Fibroblast of skin of left quadriceps (primary cell): ENCODE measurements around the gene SMPX.

Source experiments
- DNase-seq, 2 experiments: peaks; one replicate each; pipeline ENCODE4 v3.0.0-alpha.2; 2013; ENCODE audit warnings: low read depth in 2 of 2

The SMPX gene

DNA sequence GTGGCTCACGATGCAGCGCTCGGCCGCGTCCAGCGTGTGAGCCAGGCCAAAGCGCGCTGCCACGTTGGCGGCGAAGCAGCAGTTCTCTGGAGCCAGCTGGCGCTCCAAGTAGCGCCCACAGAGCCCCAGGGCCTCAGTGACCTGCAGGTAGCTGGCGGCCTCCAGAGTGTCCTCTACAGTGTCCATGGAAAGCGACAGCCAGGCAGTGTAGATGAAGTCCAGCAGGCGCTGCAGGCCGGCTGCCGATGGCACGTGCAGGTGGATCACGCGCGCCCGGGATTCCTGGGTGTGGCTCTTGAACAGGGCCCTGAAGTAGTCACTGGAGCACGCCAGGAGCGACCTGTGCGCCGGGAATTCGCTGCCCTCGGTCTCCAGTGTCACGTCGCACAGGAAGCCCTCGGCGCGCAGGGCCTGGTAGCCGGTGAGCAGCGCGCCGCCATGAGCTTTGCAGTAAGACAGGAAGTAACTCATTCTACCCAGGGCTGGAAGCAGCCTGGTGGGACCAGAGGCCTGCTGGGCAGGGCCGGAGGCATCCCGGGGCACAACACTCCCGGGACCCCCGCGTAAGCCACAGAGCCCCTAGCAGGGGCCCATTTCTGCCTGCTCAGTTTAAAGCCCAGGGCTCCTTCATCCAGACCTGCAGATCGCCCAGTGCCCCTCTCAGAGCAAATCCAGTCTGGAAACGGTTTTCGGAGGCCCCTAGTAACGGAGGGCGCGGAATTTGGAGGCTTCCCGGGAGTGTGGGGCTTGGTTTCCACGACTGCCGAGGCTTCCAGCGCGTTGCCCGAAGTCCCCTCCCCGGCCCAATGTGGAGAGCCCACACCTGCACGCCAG lies 100.4 kb downstream of the SMPX start:
- DNase-seq, result no peak

DNA sequence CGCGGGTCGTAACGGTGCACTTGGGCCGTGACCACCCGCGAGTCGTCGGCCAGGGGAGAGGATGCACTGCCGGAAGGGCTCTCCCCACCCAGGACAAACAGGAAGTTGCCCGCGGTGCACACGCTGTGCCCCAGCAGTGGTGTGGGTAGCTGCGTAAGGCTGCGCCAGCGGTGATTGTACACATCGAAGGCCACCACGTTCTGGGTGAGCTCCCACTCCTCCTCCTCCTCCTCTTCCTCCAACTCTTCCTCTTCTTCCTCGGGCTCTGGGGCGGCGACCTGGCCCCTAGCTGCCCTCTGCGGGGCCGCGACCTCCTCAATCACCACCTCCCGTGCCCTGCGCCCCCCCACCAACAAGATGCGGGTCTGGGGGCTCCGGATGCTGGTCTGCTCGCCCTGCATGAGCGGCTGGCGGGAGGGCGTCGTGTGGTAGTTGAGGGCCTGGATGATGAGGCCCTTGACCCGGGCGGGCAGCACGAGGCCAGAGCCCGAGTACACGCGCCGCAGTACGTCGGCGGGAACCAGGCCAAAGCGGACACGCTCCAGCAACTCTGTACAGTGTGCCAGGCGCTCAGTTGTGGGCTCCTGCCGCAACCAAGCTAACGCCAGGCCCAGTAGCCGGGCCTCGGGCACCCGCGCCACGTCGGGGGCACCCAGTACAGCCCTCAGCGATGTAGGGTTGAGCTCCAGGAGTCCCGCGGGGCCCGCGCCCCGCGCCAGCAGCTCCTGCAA lies 101.2 kb downstream of the SMPX start:
- DNase-seq, result no peak
